ENCODE measurements around the gene OR2M7. TPM values are rescaled to one million over a fixed set of nuclear protein-coding genes. Genes with fewer than 3 reads are reported as not detected.

The OR2M7 gene
- total and polyA plus RNA-seq, 4 donors = not detected

DNA sequence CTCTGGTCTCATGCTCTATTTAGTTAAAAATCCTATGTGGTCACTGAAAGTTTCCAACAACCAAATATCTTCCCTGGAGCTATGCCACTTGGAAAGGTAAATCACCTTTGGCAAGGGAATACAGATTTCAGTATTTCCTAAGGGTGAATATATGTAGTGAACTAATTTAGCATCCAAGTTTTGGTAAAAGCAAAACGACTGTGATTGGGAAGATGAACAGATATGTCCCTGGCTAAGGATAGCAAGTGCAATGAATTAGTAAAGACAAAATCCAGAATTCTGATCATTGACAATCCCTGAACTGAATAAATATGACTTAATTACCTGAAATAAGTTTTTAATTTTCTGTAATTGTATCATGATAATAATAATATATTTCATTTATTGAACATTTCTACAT is 46.5 kb downstream of the OR2M7 start, which contains the start of gene OR2T33:
OR2T33 (minus strand) TSS at position 101 of the 400 bp plus-strand sequence. CDS start 4,162 bp downstream, outside the sequence.
- Histone ChIP-seq H3K27me3 (ENCODE audit: control insufficient read depth in 4 of 4, insufficient read depth in 4 of 4, low read length in 3 of 4) (no peaks in the 10 kb centered on the region), H3K9ac (ENCODE audit: low read depth in 1 of 2, low read length in 2 of 2) (no peak within 1 kb of the TSS), H3K9me3 (ENCODE audit: control insufficient read depth in 4 of 4, low read length in 3 of 4) (no peaks in the 10 kb centered on the region), H3K4me3 (ENCODE audit: low read depth in 1 of 3, low read length in 3 of 3) (no peak within 1 kb of the TSS), H3K36me3 (ENCODE audit: control insufficient read depth in 4 of 4, insufficient read depth in 3 of 4, low read depth in 1 of 4, low read length in 3 of 4) (no peaks in the 10 kb centered on the region), H3K4me1 (ENCODE audit: control insufficient read depth in 4 of 4, insufficient read depth in 4 of 4, low read length in 3 of 4) (no peaks in the 10 kb centered on the region), H3K27ac (ENCODE audit: low read depth in 1 of 2, low read length in 2 of 2) (no peak within 1 kb of the TSS)
- WGBS = 39% methylated on average over 1 of the region's 1 CpG
- DNase-seq (ENCODE audit: low spot score) = no peak
- TF ChIP-seq FOXA1 (IDR thresholded peaks at IDR 0.05) = no peak
- TF ChIP-seq, protein P1, sequence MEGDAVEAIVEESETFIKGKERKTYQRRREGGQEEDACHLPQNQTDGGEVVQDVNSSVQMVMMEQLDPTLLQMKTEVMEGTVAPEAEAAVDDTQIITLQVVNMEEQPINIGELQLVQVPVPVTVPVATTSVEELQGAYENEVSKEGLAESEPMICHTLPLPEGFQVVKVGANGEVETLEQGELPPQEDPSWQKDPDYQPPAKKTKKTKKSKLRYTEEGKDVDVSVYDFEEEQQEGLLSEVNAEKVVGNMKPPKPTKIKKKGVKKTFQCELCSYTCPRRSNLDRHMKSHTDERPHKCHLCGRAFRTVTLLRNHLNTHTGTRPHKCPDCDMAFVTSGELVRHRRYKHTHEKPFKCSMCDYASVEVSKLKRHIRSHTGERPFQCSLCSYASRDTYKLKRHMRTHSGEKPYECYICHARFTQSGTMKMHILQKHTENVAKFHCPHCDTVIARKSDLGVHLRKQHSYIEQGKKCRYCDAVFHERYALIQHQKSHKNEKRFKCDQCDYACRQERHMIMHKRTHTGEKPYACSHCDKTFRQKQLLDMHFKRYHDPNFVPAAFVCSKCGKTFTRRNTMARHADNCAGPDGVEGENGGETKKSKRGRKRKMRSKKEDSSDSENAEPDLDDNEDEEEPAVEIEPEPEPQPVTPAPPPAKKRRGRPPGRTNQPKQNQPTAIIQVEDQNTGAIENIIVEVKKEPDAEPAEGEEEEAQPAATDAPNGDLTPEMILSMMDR (IDR thresholded peaks at IDR 0.05; ENCODE audit: low read depth, low read length, missing input control) = no peak
- TF ChIP-seq, protein P2, sequence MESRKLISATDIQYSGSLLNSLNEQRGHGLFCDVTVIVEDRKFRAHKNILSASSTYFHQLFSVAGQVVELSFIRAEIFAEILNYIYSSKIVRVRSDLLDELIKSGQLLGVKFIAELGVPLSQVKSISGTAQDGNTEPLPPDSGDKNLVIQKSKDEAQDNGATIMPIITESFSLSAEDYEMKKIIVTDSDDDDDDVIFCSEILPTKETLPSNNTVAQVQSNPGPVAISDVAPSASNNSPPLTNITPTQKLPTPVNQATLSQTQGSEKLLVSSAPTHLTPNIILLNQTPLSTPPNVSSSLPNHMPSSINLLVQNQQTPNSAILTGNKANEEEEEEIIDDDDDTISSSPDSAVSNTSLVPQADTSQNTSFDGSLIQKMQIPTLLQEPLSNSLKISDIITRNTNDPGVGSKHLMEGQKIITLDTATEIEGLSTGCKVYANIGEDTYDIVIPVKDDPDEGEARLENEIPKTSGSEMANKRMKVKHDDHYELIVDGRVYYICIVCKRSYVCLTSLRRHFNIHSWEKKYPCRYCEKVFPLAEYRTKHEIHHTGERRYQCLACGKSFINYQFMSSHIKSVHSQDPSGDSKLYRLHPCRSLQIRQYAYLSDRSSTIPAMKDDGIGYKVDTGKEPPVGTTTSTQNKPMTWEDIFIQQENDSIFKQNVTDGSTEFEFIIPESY (IDR thresholded peaks at IDR 0.05) = no peak
- no peak for TF ChIP-seq ATF3 (IDR thresholded peaks at IDR 0.05)
- TF ChIP-seq MAX (IDR thresholded peaks at IDR 0.05) = no peak
- no peak for TF ChIP-seq TAF1 (conservative IDR thresholded peaks at IDR 0.05)
- no peak for TF ChIP-seq YY1 (IDR thresholded peaks at IDR 0.05)

Other genes with a start within 250 kb of the OR2M7 start
- not detected for gene OR2L13, start 229.4 kb downstream of the OR2M7 start, total RNA-seq
- gene OR2L13, start 229.4 kb downstream of the OR2M7 start, polyA plus RNA-seq = not detected
- gene OR2M5, start 179.4 kb downstream of the OR2M7 start, total RNA-seq = not detected
- gene OR2M5, start 179.4 kb downstream of the OR2M7 start, polyA plus RNA-seq = not detected
- not detected for gene OR2M2, start 149.7 kb downstream of the OR2M7 start, total RNA-seq
- gene OR2M2, start 149.7 kb downstream of the OR2M7 start, polyA plus RNA-seq = not detected
- gene OR2M3, start 127.3 kb downstream of the OR2M7 start, total RNA-seq = not detected
- gene OR2M3, start 127.3 kb downstream of the OR2M7 start, polyA plus RNA-seq = not detected
- not detected for gene OR2M4, start 93.2 kb downstream of the OR2M7 start, total RNA-seq
- not detected for gene OR2M4, start 93.2 kb downstream of the OR2M7 start, polyA plus RNA-seq
- gene OR2T33, start 46.6 kb downstream of the OR2M7 start, total RNA-seq = under 1 TPM in 1 of 2 donors, not detected in 1; 0.37 TPM
- not detected for gene OR2T33, start 46.6 kb downstream of the OR2M7 start, polyA plus RNA-seq
- not detected for gene OR2T12, start 21.1 kb downstream of the OR2M7 start, total RNA-seq
- gene OR2T12, start 21.1 kb downstream of the OR2M7 start, polyA plus RNA-seq = not detected
- gene OR14C36, start 24.2 kb upstream of the OR2M7 start, total RNA-seq = not detected
- gene OR14C36, start 24.2 kb upstream of the OR2M7 start, polyA plus RNA-seq = not detected
- not detected for gene OR2T4, start 37.1 kb upstream of the OR2M7 start, total RNA-seq
- not detected for gene OR2T4, start 37.1 kb upstream of the OR2M7 start, polyA plus RNA-seq
- not detected for gene OR2T6, start 51.2 kb upstream of the OR2M7 start, total RNA-seq
- gene OR2T6, start 51.2 kb upstream of the OR2M7 start, polyA plus RNA-seq = not detected
- gene OR2T1, start 78.5 kb upstream of the OR2M7 start, total RNA-seq = not detected
- gene OR2T1, start 78.5 kb upstream of the OR2M7 start, polyA plus RNA-seq = not detected
- gene OR2T2, start 121.1 kb upstream of the OR2M7 start, total RNA-seq = not detected
- gene OR2T2, start 121.1 kb upstream of the OR2M7 start, polyA plus RNA-seq = not detected
- not detected for gene OR2T3, start 148.8 kb upstream of the OR2M7 start, total RNA-seq
- gene OR2T3, start 148.8 kb upstream of the OR2M7 start, polyA plus RNA-seq = not detected
- gene OR2T5, start 164.0 kb upstream of the OR2M7 start, total RNA-seq = not detected
- gene OR2T5, start 164.0 kb upstream of the OR2M7 start, polyA plus RNA-seq = not detected
- not detected for gene OR2G6, start 183.5 kb upstream of the OR2M7 start, total RNA-seq
- not detected for gene OR2G6, start 183.5 kb upstream of the OR2M7 start, polyA plus RNA-seq
- gene OR2T29, start 238.2 kb upstream of the OR2M7 start, total RNA-seq = not detected
- gene OR2T29, start 238.2 kb upstream of the OR2M7 start, polyA plus RNA-seq = not detected